H9 (cell line): ENCODE data around the gene LINGO3. TPM values are rescaled to one million over a fixed set of nuclear protein-coding genes. Genes with fewer than 3 reads are reported as not detected.

Experiments used
- DNase-seq: peaks from one replicate; pipeline ENCODE4 v3.0.0-alpha.2; 2017
- H2AFZ ChIP-seq: one replicate; pipeline ENCODE4 v1.6.1; 2013; ENCODE audit warnings: mild to moderate bottlenecking, low read length, control low read depth, moderate library complexity
- H2AK5ac ChIP-seq: 2 replicates; pipeline ENCODE4 v1.6.1; 2013; ENCODE audit warnings: low read length, control low read depth, mixed read lengths; ENCODE audit not compliant: insufficient read length
- H2BK120ac ChIP-seq: one replicate; pipeline ENCODE4 v1.6.1; 2013; ENCODE audit warnings: low read depth, mild to moderate bottlenecking, low read length, control low read depth, inconsistent platforms; ENCODE audit not compliant: poor library complexity, severe bottlenecking
- H2BK12ac ChIP-seq: 2 replicates; pipeline ENCODE4 v1.6.1; 2013; ENCODE audit warnings: low read length, control low read depth, mixed read lengths, low read depth; ENCODE audit not compliant: insufficient read length
- H2BK15ac ChIP-seq: 2 replicates; pipeline ENCODE4 v1.6.1; 2013; ENCODE audit warnings: low read depth, low read length, control low read depth
- H2BK20ac ChIP-seq: one replicate; pipeline ENCODE4 v1.6.1; 2013; ENCODE audit warnings: low read depth, mild to moderate bottlenecking, low read length, control low read depth, inconsistent platforms; ENCODE audit not compliant: poor library complexity, severe bottlenecking
- H2BK5ac ChIP-seq: 2 replicates; pipeline ENCODE4 v1.6.1; 2013; ENCODE audit warnings: low read length, control low read depth, mixed read lengths; ENCODE audit not compliant: insufficient read length
- H3K14ac ChIP-seq: 2 replicates; pipeline ENCODE4 v1.6.1; 2013; ENCODE audit warnings: low read length, control low read depth; ENCODE audit not compliant: insufficient read depth
- H3K18ac ChIP-seq: 2 replicates; pipeline ENCODE4 v1.6.1; 2013; ENCODE audit warnings: low read depth, mild to moderate bottlenecking, mixed read lengths, low read length, control low read depth; ENCODE audit not compliant: insufficient read length
- H3K23ac ChIP-seq: 2 replicates; pipeline ENCODE4 v1.6.1; 2013; ENCODE audit warnings: low read length, control low read depth, mixed read lengths, low read depth; ENCODE audit not compliant: insufficient read length
- H3K23me2 ChIP-seq: 2 replicates; pipeline ENCODE4 v1.6.1; 2013; ENCODE audit warnings: low read depth, mild to moderate bottlenecking, mixed read lengths, low read length, control low read depth; ENCODE audit not compliant: insufficient read length, poor library complexity, severe bottlenecking
- H3K27ac ChIP-seq: 2 replicates; pipeline ENCODE4 v1.5.1; 2013; ENCODE audit warnings: low read length, control low read depth, mixed read lengths, low read depth; ENCODE audit not compliant: insufficient read length
- H3K27me3 ChIP-seq: 2 replicates; pipeline ENCODE4 v1.6.1; 2013; ENCODE audit warnings: low read length, control low read depth, inconsistent platforms; ENCODE audit not compliant: insufficient read depth
- H3K4ac ChIP-seq: 2 replicates; pipeline ENCODE4 v1.6.1; 2013; ENCODE audit warnings: low read depth, mild to moderate bottlenecking, control low read depth, inconsistent platforms, low read length, moderate library complexity
- H3K4me1 ChIP-seq: 2 replicates; pipeline ENCODE4 v1.6.1; 2013; ENCODE audit warnings: low read length, control low read depth, inconsistent platforms; ENCODE audit not compliant: insufficient read depth
- H3K4me2 ChIP-seq: 2 replicates; pipeline ENCODE4 v1.6.1; 2013; ENCODE audit warnings: low read length, control low read depth, mixed read lengths; ENCODE audit not compliant: insufficient read length, insufficient read depth
- H3K56ac ChIP-seq: 2 replicates; pipeline ENCODE4 v1.6.1; 2013; ENCODE audit warnings: low read depth, mild to moderate bottlenecking, mixed read lengths, low read length, control low read depth; ENCODE audit not compliant: insufficient read length
- H3K79me1 ChIP-seq: 2 replicates; pipeline ENCODE4 v1.6.1; 2013; ENCODE audit warnings: low read depth, mild to moderate bottlenecking, moderate library complexity, low read length, control low read depth, inconsistent platforms; ENCODE audit not compliant: insufficient read depth, poor library complexity, severe bottlenecking
- H3K79me2 ChIP-seq: 2 replicates; pipeline ENCODE4 v1.6.1; 2013; ENCODE audit warnings: low read length, control low read depth, inconsistent platforms; ENCODE audit not compliant: insufficient read depth
- H3K9ac ChIP-seq: 2 replicates; pipeline ENCODE4 v1.6.1; 2013; ENCODE audit warnings: low read length, control low read depth, mixed read lengths; ENCODE audit not compliant: insufficient read length; ENCODE audit errors: extremely low read depth
- H3K9me3 ChIP-seq: one replicate; pipeline ENCODE4 v1.6.1; 2013; ENCODE audit warnings: low read depth, low read length, inconsistent platforms; ENCODE audit not compliant: control insufficient read depth
- H3T11ph ChIP-seq: one replicate; pipeline ENCODE4 v1.6.1; 2013; ENCODE audit warnings: mild to moderate bottlenecking, low read length, control low read depth, inconsistent platforms
- H4K20me1 ChIP-seq: one replicate; pipeline ENCODE4 v1.6.1; 2013; ENCODE audit not compliant: control insufficient read depth, insufficient read length, insufficient read depth
- H4K5ac ChIP-seq: 2 replicates; pipeline ENCODE4 v1.6.1; 2013; ENCODE audit warnings: low read depth, mild to moderate bottlenecking, mixed read lengths, low read length, control low read depth; ENCODE audit not compliant: insufficient read length
- H4K8ac ChIP-seq: replicated peaks from 2 replicates; pipeline ENCODE4 v1.6.1; 2013; ENCODE audit warnings: low read length, control low read depth, mixed read lengths, low read depth; ENCODE audit not compliant: insufficient read length
- H4K91ac ChIP-seq: 2 replicates; pipeline ENCODE4 v1.6.1; 2013; ENCODE audit warnings: low read depth, mild to moderate bottlenecking, moderate library complexity, mixed read lengths, low read length, control low read depth; ENCODE audit not compliant: insufficient read length
- H3K27ac Mint-ChIP-seq, 3 experiments: 2 replicates in 2 of 3; 3 replicates in 1 of 3; pipeline ENCODE4 v1.8.0; 2020 to 2021; ENCODE audit warnings: mixed read lengths in 3 of 3, mild to moderate bottlenecking in 1 of 3, moderate library complexity in 1 of 3
- H3K27me3 Mint-ChIP-seq: 2 replicates; pipeline ENCODE4 v1.8.0; 2021; ENCODE audit warnings: low read depth, mild to moderate bottlenecking, moderate library complexity, mixed read lengths
- H3K36me3 Mint-ChIP-seq, 3 experiments: 2 replicates in 2 of 3; 3 replicates in 1 of 3; pipeline ENCODE4 v1.8.0; 2020 to 2021; ENCODE audit warnings: low read depth in 3 of 3, mixed read lengths in 3 of 3; ENCODE audit not compliant: insufficient read depth in 1 of 3
- H3K4me1 Mint-ChIP-seq, 2 experiments: 2 replicates each; pipeline ENCODE4 v1.8.0; 2020; ENCODE audit warnings: mixed read lengths in 2 of 2
- H3K4me3 Mint-ChIP-seq, 2 experiments: 2 replicates in 1 of 2; 3 replicates in 1 of 2; pipeline ENCODE4 v1.8.0; 2020 to 2021; ENCODE audit warnings: mild to moderate bottlenecking in 2 of 2, mixed read lengths in 2 of 2, moderate library complexity in 1 of 2
- H3K9me3 Mint-ChIP-seq, 2 experiments: 2 replicates in 1 of 2; 3 replicates in 1 of 2; pipeline ENCODE4 v1.8.0; 2020; ENCODE audit warnings: mild to moderate bottlenecking in 2 of 2, mixed read lengths in 2 of 2, moderate library complexity in 1 of 2
- CTCF ChIP-seq: fragments of 200-600 bp; sonication (generic); conservative IDR thresholded peaks from 3 replicates; pipeline ENCODE4 v1.8.0; 2021; ENCODE audit warnings: antibody characterized with exemption, mild to moderate bottlenecking
- WGBS: extraction: QIAGEN DNeasy Blood & Tissue Kit; methylation state at CpG from one replicate; pipeline ENCODE4 v1.1.7; 2013; ENCODE audit warnings: missing lambda C conversion rate, low lambda C conversion rate, mixed read lengths; ENCODE audit not compliant: insufficient read length; ENCODE audit errors: extremely low coverage; 5-methylcytosine and 5-hydroxymethylcytosine counted together
- total RNA-seq: library from RNA; stranded (reverse); gene quantifications from 2 replicates; pipeline ENCODE4 v1.2.1, GENCODE V29; 2021

The LINGO3 gene
- total RNA-seq, 1 experiment from 2014 or later: 0.28 TPM

DNA sequence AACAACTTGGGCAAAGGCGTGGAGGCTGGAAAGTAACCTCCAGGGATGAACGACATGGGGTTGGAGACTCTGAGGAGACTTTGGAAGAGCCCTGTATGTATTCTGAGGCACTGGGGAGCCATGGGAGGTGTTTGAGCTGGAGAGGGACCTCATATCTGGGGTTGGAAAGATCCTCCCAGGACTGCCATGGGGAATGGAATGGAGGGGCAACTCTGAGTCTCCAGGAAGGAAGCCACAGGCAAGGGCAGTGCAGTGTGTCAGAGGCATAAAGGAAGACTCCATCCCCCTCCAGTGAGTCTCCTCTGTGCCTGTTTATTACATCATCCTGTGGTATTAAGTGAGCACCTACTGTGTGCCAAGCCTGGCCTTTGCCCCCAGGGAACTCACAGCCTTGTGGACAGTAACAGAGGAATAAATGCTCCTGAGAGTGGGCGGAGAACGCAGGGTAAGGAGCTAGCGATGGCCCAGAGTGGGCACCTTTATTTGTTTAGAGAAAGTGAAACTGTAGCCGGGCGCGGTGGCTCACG, 33.7 kb downstream of the LINGO3 start:
- H3K9me3 Mint-ChIP-seq: no peaks in the 10 kb centered on the region; a peak in 3 of 5 replicates
- no peak for DNase-seq
- Histone ChIP-seq H3K56ac (no peak overlapping the region), H3K79me1 (no peaks in the 10 kb centered on the region), H4K20me1 (peaks cover 2% of the 10 kb centered on the region), H2BK15ac (no peak overlapping the region), H3K4me1 (0 out of 2 replicates have a peak, but pooled peaks cover 2% of the 10 kb centered on the region), H3T11ph (no peak overlapping the region), H4K91ac (no peak overlapping the region), H2AK5ac (no peak overlapping the region), H3K4me2 (no peak overlapping the region), H3K23ac (no peak overlapping the region), H3K79me2 (peaks cover 24% of the 10 kb centered on the region; the same call in 1 of the 2 replicates), H2AFZ (no peak overlapping the region), H3K23me2 (peaks cover 4% of the 10 kb centered on the region), H2BK12ac (no peak overlapping the region), H4K5ac (no peak overlapping the region), H3K27me3 (no peaks in the 10 kb centered on the region), H3K18ac (no peak overlapping the region), H3K9me3 (no peaks in the 10 kb centered on the region), H2BK20ac (no peak overlapping the region), H3K9ac (no peak overlapping the region), H4K8ac (no peak overlapping the region), H3K4ac (no peak overlapping the region), H3K27ac (no peak overlapping the region), H2BK5ac (no peak overlapping the region), H2BK120ac (no peak overlapping the region), H3K14ac (no peak overlapping the region)
- peaks cover 20 to 25% of the 10 kb centered on the region in 2 experiments for H3K4me1 Mint-ChIP-seq
- no CpG with 5 or more reads among the region's 9 CpGs for WGBS
- peaks cover 21 to 42% (median 28%) of the 10 kb centered on the region in 3 experiments for H3K36me3 Mint-ChIP-seq
- no peak for TF ChIP-seq CTCF
- peak overlapping the region; percentile 89 to 97 (median 96); a peak in 6 of 7 replicates for H3K27ac Mint-ChIP-seq
- peak overlapping the region; percentile 56 to 71; a peak in 4 of 5 replicates for H3K4me3 Mint-ChIP-seq
- peaks cover 2% of the 10 kb centered on the region; the same call in 1 of the 2 replicates for H3K27me3 Mint-ChIP-seq
